Hepatocyte (in vitro differentiated cells): ENCODE measurements around the gene LFNG.

Experiments
- EZH2 ChIP-seq: fragments of 200-600 bp; sonication (generic); IDR thresholded peaks from 2 replicates; pipeline ENCODE4 v1.6.1; 2016; ENCODE audit warnings: antibody characterized with exemption, mild to moderate bottlenecking, borderline replicate concordance
- TF ChIP-seq, protein P1 (sequence below): fragments of 200-600 bp; sonication (generic); IDR thresholded peaks from 2 replicates; pipeline ENCODE4 v1.5.1; 2016; ENCODE audit warnings: antibody characterized with exemption, mild to moderate bottlenecking; ENCODE audit not compliant: poor library complexity

DNA sequence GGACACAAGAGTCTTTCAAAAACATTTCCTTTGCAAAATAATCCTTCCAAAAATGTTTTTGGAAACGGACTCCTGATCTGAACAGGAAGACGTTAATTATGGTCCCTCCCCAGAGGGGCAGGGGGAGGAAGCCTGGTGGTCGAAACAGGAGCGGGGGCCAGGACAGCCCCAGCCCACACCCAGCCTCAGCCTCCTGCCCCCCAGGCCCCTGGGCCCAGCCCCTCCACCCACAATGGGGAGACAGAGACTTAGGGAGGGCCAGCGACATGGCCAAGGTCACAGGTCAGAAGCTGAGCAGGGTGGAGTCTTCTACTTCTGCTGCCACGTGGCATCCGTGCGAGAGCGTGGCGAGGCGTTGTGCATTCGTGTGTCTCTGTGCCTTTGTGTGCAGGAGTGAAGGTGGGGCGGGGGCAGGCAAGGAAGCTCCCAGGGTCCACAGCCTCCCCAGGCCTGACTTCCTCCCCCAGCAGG is 29.4 kb upstream of the LFNG start:
- TF ChIP-seq, protein P1, sequence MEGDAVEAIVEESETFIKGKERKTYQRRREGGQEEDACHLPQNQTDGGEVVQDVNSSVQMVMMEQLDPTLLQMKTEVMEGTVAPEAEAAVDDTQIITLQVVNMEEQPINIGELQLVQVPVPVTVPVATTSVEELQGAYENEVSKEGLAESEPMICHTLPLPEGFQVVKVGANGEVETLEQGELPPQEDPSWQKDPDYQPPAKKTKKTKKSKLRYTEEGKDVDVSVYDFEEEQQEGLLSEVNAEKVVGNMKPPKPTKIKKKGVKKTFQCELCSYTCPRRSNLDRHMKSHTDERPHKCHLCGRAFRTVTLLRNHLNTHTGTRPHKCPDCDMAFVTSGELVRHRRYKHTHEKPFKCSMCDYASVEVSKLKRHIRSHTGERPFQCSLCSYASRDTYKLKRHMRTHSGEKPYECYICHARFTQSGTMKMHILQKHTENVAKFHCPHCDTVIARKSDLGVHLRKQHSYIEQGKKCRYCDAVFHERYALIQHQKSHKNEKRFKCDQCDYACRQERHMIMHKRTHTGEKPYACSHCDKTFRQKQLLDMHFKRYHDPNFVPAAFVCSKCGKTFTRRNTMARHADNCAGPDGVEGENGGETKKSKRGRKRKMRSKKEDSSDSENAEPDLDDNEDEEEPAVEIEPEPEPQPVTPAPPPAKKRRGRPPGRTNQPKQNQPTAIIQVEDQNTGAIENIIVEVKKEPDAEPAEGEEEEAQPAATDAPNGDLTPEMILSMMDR, result no peak
- TF ChIP-seq EZH2, result no peak
